ENCODE data around the gene MED29. TPM values are rescaled to one million over a fixed set of nuclear protein-coding genes. Genes with fewer than 3 reads are reported as not detected.
A peak's percentile ranks its signal among the peaks of the same experiment; 100 is the strongest.

The MED29 gene
- total RNA-seq, 1 donor from 2014 or later, result 36.3 TPM

GRCh38 chr19:39389631-39390414, 1.4 kb upstream of the MED29 start:
- H3K9me3 Mint-ChIP-seq (ENCODE audit: low read depth), result no peaks in the 10 kb centered on the region
- peaks cover 18% of the 10 kb centered on the region for H3K4me1 Mint-ChIP-seq (ENCODE audit: low read depth)
- peaks cover 21% of the 10 kb centered on the region for H3K36me3 Mint-ChIP-seq (ENCODE audit: insufficient read depth)
- no peak for TF ChIP-seq CTCF (IDR thresholded peaks at IDR 0.05; ENCODE audit: unreplicated experiment)
- peak overlapping the region; percentile 99 for H3K27ac Mint-ChIP-seq
- H3K27me3 Mint-ChIP-seq, result no peaks in the 10 kb centered on the region
- no peak for DNase-seq (ENCODE audit: low spot score, unreplicated experiment)
- peak overlapping the region; percentile 97 for H3K4me3 Mint-ChIP-seq (ENCODE audit: low read depth)

GRCh38 chr19:39390451-39390750, 777 bp upstream of the MED29 start:
- peak overlapping the region; percentile 97 for H3K4me3 Mint-ChIP-seq (ENCODE audit: low read depth)
- H3K9me3 Mint-ChIP-seq (ENCODE audit: low read depth), result no peaks in the 10 kb centered on the region
- peaks cover 18% of the 10 kb centered on the region for H3K4me1 Mint-ChIP-seq (ENCODE audit: low read depth)
- no peaks in the 10 kb centered on the region for H3K27me3 Mint-ChIP-seq
- peak overlapping the region; percentile 99 for H3K27ac Mint-ChIP-seq
- no peak for TF ChIP-seq CTCF (IDR thresholded peaks at IDR 0.05; ENCODE audit: unreplicated experiment)
- no peak for DNase-seq (ENCODE audit: low spot score, unreplicated experiment)
- peaks cover 22% of the 10 kb centered on the region for H3K36me3 Mint-ChIP-seq (ENCODE audit: insufficient read depth)

GRCh38 chr19:39397360-39398296, 6.5 kb downstream of the MED29 start:
- Mint-ChIP-seq H3K9me3 (ENCODE audit: low read depth) (no peaks in the 10 kb centered on the region), H3K27ac (peak overlapping the region; percentile 80), H3K36me3 (ENCODE audit: insufficient read depth) (peaks cover 4% of the 10 kb centered on the region), H3K4me3 (ENCODE audit: low read depth) (peak overlapping the region; percentile 35), H3K4me1 (ENCODE audit: low read depth) (peaks cover 17% of the 10 kb centered on the region), H3K27me3 (no peaks in the 10 kb centered on the region)
- DNase-seq (ENCODE audit: low spot score, unreplicated experiment), result peak; percentile 84
- peak; percentile 98 for TF ChIP-seq CTCF (IDR thresholded peaks at IDR 0.05; ENCODE audit: unreplicated experiment)

GRCh38 chr19:39398297-39398864, 7.2 kb downstream of the MED29 start:
- Mint-ChIP-seq H3K36me3 (ENCODE audit: insufficient read depth) (peaks cover 4% of the 10 kb centered on the region), H3K27me3 (no peaks in the 10 kb centered on the region), H3K9me3 (ENCODE audit: low read depth) (no peaks in the 10 kb centered on the region), H3K27ac (peak overlapping the region; percentile 80), H3K4me1 (ENCODE audit: low read depth) (peaks cover 20% of the 10 kb centered on the region), H3K4me3 (ENCODE audit: low read depth) (no peak overlapping the region)
- TF ChIP-seq CTCF (IDR thresholded peaks at IDR 0.05; ENCODE audit: unreplicated experiment), result no peak
- DNase-seq (ENCODE audit: low spot score, unreplicated experiment), result no peak

- peaks cover 4% of the 10 kb centered on the region for H3K36me3 Mint-ChIP-seq (ENCODE audit: insufficient read depth)
- H3K9me3 Mint-ChIP-seq (ENCODE audit: low read depth), result no peaks in the 10 kb centered on the region
- H3K4me3 Mint-ChIP-seq (ENCODE audit: low read depth), result no peak overlapping the region
- H3K4me1 Mint-ChIP-seq (ENCODE audit: low read depth), result peaks cover 24% of the 10 kb centered on the region
- H3K27me3 Mint-ChIP-seq, result no peaks in the 10 kb centered on the region
- TF ChIP-seq CTCF (IDR thresholded peaks at IDR 0.05; ENCODE audit: unreplicated experiment), result no peak
- H3K27ac Mint-ChIP-seq, result peak overlapping the region; percentile 69
- no peak for DNase-seq (ENCODE audit: low spot score, unreplicated experiment)
Measured at GRCh38 chr19:39399668-39400050, 8.5 kb downstream of the MED29 start.

All from progenitor cell of endocrine pancreas (in vitro differentiated cells).